IMR-90 (cell line): ENCODE measurements around the gene CCDC74A. TPM values are rescaled to one million over a fixed set of nuclear protein-coding genes. Genes with fewer than 3 reads are reported as not detected.
"Not testable (repeated sequence)": the region's sequence is repeated elsewhere in the genome, so short reads cannot be mapped to it uniquely, and the experiment has no call there.

Source experiments
- ATAC-seq: fragments of 200-7000 bp; cut with Tn5 transposase; 2 replicates; pipeline ENCODE4 v1.9.1; 2020; ENCODE audit warnings: low read depth, mild to moderate bottlenecking, moderate library complexity
- BruUV-seq: library from RNA; stranded (reverse); fragments of 400-500 nt; replicated peaks from 2 replicates; lab custom pipeline; 2021; lab: Mats Ljungman, UMichigan
- CTCF ChIA-PET: fragments of 300-600 bp; formaldehyde crosslinking; extraction: SDS; loops from one replicate; lab custom pipeline; 2021; ENCODE audit warnings: antibody characterized with exemption; lab: Yijun Ruan, JAX
- POLR2A ChIA-PET: fragments of 300-600 bp; sonication (Branson Sonifier 250); formaldehyde crosslinking; loops from one replicate; lab custom pipeline; 2022; ENCODE audit warnings: antibody characterized with exemption; ENCODE audit not compliant: unreplicated experiment; lab: Charles Lee
- DNase-seq: peaks from one replicate; pipeline ENCODE4 v3.0.0; 2013
- H2AFZ ChIP-seq: replicated peaks from 2 replicates; pipeline ENCODE3; 2013; ENCODE audit warnings: low read length, mild to moderate bottlenecking; ENCODE audit not compliant: poor library complexity
- H2AK5ac ChIP-seq: 2 replicates; pipeline ENCODE4 v1.6.1; 2013; ENCODE audit warnings: low read depth, low read length, inconsistent platforms
- H2AK9ac ChIP-seq: replicated peaks from 2 replicates; pipeline ENCODE3; 2013; ENCODE audit warnings: mild to moderate bottlenecking, low read depth, low read length, moderate library complexity; ENCODE audit not compliant: poor library complexity
- H2BK120ac ChIP-seq: 2 replicates; pipeline ENCODE4 v1.6.1; 2013; ENCODE audit warnings: low read depth, low read length, inconsistent platforms
- H2BK15ac ChIP-seq: 3 replicates; pipeline ENCODE4 v1.6.1; 2013; ENCODE audit warnings: low read depth, low read length, inconsistent platforms
- H2BK20ac ChIP-seq: 2 replicates; pipeline ENCODE4 v1.6.1; 2013; ENCODE audit warnings: low read depth, mild to moderate bottlenecking, inconsistent platforms, low read length, moderate library complexity
- H2BK5ac ChIP-seq: 2 replicates; pipeline ENCODE4 v1.6.1; 2013; ENCODE audit warnings: mild to moderate bottlenecking, low read depth, low read length, inconsistent platforms; ENCODE audit not compliant: poor library complexity, severe bottlenecking
- H3K14ac ChIP-seq: replicated peaks from 2 replicates; pipeline ENCODE4 v1.6.1; 2013; ENCODE audit warnings: low read depth, low read length, inconsistent platforms
- H3K18ac ChIP-seq: 2 replicates; pipeline ENCODE4 v1.6.1; 2013; ENCODE audit warnings: low read depth, low read length, control low read depth
- H3K23ac ChIP-seq: 2 replicates; pipeline ENCODE4 v1.6.1; 2013; ENCODE audit warnings: low read depth, low read length, inconsistent platforms
- H3K27ac ChIP-seq: 2 replicates; pipeline ENCODE4 v1.5.1; 2013; ENCODE audit warnings: mild to moderate bottlenecking, control low read depth, low read length; ENCODE audit not compliant: insufficient read depth
- H3K27me3 ChIP-seq: 2 replicates; pipeline ENCODE4 v1.6.1; 2013; ENCODE audit warnings: low read length; ENCODE audit not compliant: control insufficient read depth, insufficient read depth
- H3K36me3 ChIP-seq: 2 replicates; pipeline ENCODE4 v1.6.1; 2013; ENCODE audit warnings: low read length, mixed read lengths; ENCODE audit not compliant: control insufficient read depth, insufficient read depth
- H3K4ac ChIP-seq: 2 replicates; pipeline ENCODE4 v1.6.1; 2013; ENCODE audit warnings: low read depth, low read length, inconsistent platforms
- H3K4me1 ChIP-seq: 2 replicates; pipeline ENCODE4 v1.6.1; 2013; ENCODE audit warnings: low read length, mixed read lengths; ENCODE audit not compliant: control insufficient read depth, insufficient read depth
- H3K4me2 ChIP-seq: 2 replicates; pipeline ENCODE4 v1.6.1; 2013; ENCODE audit warnings: low read depth, mild to moderate bottlenecking, control low read depth, low read length, moderate library complexity
- H3K4me3 ChIP-seq: 2 replicates; pipeline ENCODE4 v1.5.1; 2013; ENCODE audit warnings: low read depth, mild to moderate bottlenecking, control low read depth, low read length, moderate library complexity; ENCODE audit not compliant: insufficient read depth
- H3K56ac ChIP-seq: 2 replicates; pipeline ENCODE4 v1.6.1; 2013; ENCODE audit warnings: low read length, inconsistent platforms; ENCODE audit not compliant: insufficient read depth; ENCODE audit errors: extremely low read depth
- H3K79me1 ChIP-seq, 2 experiments: 2 replicates each; pipeline ENCODE4 v1.6.1; 2013; ENCODE audit warnings: low read length in 2 of 2, inconsistent platforms in 1 of 2, low read depth in 1 of 2
- H3K9ac ChIP-seq: 2 replicates; pipeline ENCODE4 v1.6.1; 2013; ENCODE audit warnings: low read depth, low read length, control low read depth
- H3K9me1 ChIP-seq: 2 replicates; pipeline ENCODE4 v1.6.1; 2013; ENCODE audit warnings: low read length, inconsistent platforms; ENCODE audit not compliant: insufficient read depth
- H3K9me3 ChIP-seq: 2 replicates; pipeline ENCODE4 v1.6.1; 2013; ENCODE audit warnings: low read length; ENCODE audit not compliant: control insufficient read depth, insufficient read depth
- H4K20me1 ChIP-seq: 2 replicates; pipeline ENCODE4 v1.6.1; 2013; ENCODE audit warnings: low read length, inconsistent platforms; ENCODE audit not compliant: insufficient read depth
- H4K5ac ChIP-seq: 2 replicates; pipeline ENCODE4 v1.6.1; 2013; ENCODE audit warnings: mild to moderate bottlenecking, low read depth, low read length, control low read depth
- H4K8ac ChIP-seq, 2 experiments: 2 replicates each; pipeline ENCODE4 v1.6.1; 2013; ENCODE audit warnings: low read depth in 2 of 2, low read length in 2 of 2, control low read depth in 1 of 2, inconsistent platforms in 1 of 2
- H4K91ac ChIP-seq: 2 replicates; pipeline ENCODE4 v1.6.1; 2013; ENCODE audit warnings: low read depth, low read length, inconsistent platforms; ENCODE audit not compliant: insufficient read depth
- WGBS, 2 experiments: methylation state at CpG; one replicate each; pipeline versions ENCODE4 v1.1.5 to v1.1.7; 2013; ENCODE audit warnings: missing lambda C conversion rate in 2 of 2; ENCODE audit not compliant: insufficient read length in 1 of 2; ENCODE audit errors: extremely low coverage in 2 of 2; 5-methylcytosine and 5-hydroxymethylcytosine counted together
- dilution Hi-C: fragments of 300-500 bp; cut with HindIII; formaldehyde crosslinking; loops from one replicate; pipeline ENCODE4 v1.14.3; 2018; ENCODE audit warnings: low sequenced_read_pairs; ENCODE audit not compliant: unreplicated experiment
- in situ Hi-C: fragments of 300-500 bp; cut with MboI; formaldehyde crosslinking; loops from 3 replicates; pipeline ENCODE4 v1.14.3; 2019; ENCODE audit warnings: low sequenced_read_pairs, inconsistent platforms, mixed read lengths
- intact Hi-C: fragments of 100-400 bp; cut with micrococcal nuclease; formaldehyde crosslinking; loops from 2 replicates; pipeline ENCODE4 v1.10.0; 2022
- polyA plus RNA-seq, 3 experiments: library from polyadenylated mRNA; depleted of rRNA; stranded (reverse); fragments of >200 nt; gene quantifications; 2 replicates each; pipeline ENCODE4 v1.2.3, GENCODE V29; 2012; ENCODE audit warnings: low replicate concordance in 1 of 3
- total RNA-seq: library from RNA; depleted of rRNA; stranded (reverse); fragments of >200 nt; gene quantifications from 2 replicates; pipeline ENCODE4 v1.2.3, GENCODE V29; 2012

Gene CCDC74A
- total and polyA plus RNA-seq, 2 of the 4 experiments (the other 2 are of a cell fraction): 3.8 to 11.9 TPM

GRCh38 chr2:131519871-131520470, 7.7 kb upstream of the CCDC74A start:
- H3K18ac ChIP-seq, H2AK9ac ChIP-seq, H2BK120ac ChIP-seq, H3K27me3 ChIP-seq, DNase-seq, H4K5ac ChIP-seq, CTCF ChIA-PET, H3K4me3 ChIP-seq, H3K23ac ChIP-seq, H3K14ac ChIP-seq, H3K4ac ChIP-seq, H3K27ac ChIP-seq, H3K4me2 ChIP-seq, BruUV-seq, H3K79me1 ChIP-seq, intact Hi-C loops, H3K9me1 ChIP-seq, H3K56ac ChIP-seq, H3K4me1 ChIP-seq, H3K9me3 ChIP-seq, POLR2A ChIA-PET, H3K9ac ChIP-seq, H2BK5ac ChIP-seq, H2BK20ac ChIP-seq, H2BK15ac ChIP-seq, H4K8ac ChIP-seq, ATAC-seq, H2AFZ ChIP-seq, H4K20me1 ChIP-seq, H2AK5ac ChIP-seq, H4K91ac ChIP-seq, dilution Hi-C loops: not testable (repeated sequence)
- peaks cover 28% of the 10 kb centered on the region for H3K36me3 ChIP-seq
- in situ Hi-C loops: loop anchor here (25.0 kb wide), 2 partner anchors 408 to 1358 kb away; partner anchors contain the start of gene PLEKHB2
- WGBS, 2 experiments: no CpG with 5 or more reads among the region's 24 CpGs
